ENCODE results near the gene SPAG17. TPM values are rescaled to one million over a fixed set of nuclear protein-coding genes. Genes with fewer than 3 reads are reported as not detected.

Gene SPAG17
- total RNA-seq, 2 donors from 2014 or later = not detected

DNA sequence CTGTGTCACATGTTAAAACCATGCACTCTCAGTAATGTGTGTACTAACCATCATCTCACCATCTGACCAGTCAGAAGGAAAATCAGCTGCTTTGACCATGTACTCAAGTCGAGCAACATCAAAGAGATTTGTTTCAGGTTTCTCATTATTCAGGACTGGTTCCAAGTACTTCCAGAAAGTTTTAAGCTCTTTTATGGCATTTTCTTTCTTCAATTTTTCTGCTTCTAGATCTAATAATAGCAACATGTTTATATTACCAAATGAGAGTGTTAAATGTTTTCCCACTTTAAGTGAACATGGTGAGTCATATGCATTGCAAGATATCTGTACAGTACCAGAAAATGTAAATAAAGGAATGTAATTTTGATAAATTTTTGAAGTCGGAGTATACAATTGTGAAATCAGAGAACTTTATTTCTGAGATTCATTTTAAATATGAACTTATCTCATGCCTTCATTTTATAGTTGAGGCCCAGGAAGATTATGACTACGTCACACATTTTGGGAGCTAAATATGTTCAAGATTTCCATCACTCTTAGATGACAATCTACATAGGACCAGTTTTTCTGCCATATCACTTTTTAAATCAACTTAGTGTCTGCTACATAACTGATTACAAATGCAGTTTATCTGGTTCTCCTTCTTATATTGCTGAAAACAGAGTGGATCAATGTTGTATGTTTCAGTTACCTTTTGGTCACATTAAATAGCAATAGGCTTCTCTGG is 87.2 kb downstream of the SPAG17 start:
- DNase-seq (ENCODE audit: low spot score) = no peak
- intact Hi-C loops (cut with DNase I) = no loop called here

DNA sequence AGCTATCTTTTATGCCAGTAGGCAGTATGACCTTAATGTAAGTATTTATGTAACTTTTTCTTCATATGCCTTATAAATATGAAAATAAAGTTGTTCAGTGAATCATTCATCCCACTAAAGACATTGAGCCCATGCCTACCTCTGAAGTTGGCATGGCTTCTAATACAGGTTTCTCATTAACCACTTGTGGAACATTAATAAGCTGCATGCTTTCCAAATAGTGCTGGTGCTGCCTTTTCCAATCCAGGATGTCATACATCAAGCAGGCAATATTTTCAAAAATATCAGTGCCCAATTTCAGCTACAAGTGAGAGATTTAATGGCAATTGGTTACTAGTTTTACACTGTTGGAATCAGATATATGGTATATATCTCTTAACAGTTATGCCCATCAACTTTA is 92.0 kb downstream of the SPAG17 start:
- intact Hi-C loops (cut with DNase I) = no loop called here
- DNase-seq (ENCODE audit: low spot score) = no peak

DNA sequence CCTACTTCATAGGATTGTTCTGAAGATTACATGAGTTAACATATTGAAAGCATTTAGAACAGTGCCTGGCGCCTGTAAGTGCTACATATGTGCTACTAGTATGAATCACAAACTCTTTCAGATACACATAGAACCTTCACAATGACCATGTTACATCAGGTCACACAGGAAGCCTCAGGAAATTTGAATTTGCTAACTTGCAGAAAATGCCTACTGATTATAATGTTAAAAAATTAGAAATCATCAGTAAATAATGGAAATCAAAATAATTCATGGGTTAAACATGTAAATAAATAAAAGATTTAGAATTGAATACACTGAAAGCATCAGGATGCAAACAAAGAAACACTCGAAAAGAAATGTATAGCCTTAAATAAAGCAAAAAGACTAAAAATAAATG is 94.9 kb downstream of the SPAG17 start:
- intact Hi-C loops (cut with DNase I) = no loop called here
- DNase-seq (ENCODE audit: low spot score) = no peak

DNA sequence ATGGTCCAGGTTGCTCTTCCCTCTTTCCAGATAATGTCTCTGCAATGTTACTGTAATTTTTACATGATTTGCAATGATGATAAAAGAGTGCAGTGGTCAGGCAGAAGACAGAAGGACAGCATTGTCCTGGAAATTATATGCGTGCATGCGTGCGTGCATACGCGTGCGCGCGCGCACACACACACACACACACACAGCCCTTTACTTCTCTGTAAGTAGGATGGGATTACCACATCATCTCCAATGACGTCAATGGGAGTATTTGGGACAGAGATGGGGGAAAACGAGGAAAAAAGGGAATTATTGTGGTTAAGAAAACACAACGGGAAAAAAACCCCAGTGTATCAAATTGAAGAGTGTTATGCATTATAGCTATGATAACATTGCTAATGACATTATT is 99.7 kb downstream of the SPAG17 start:
- DNase-seq (ENCODE audit: low spot score) = no peak
- intact Hi-C loops (cut with DNase I) = no loop called here

DNA sequence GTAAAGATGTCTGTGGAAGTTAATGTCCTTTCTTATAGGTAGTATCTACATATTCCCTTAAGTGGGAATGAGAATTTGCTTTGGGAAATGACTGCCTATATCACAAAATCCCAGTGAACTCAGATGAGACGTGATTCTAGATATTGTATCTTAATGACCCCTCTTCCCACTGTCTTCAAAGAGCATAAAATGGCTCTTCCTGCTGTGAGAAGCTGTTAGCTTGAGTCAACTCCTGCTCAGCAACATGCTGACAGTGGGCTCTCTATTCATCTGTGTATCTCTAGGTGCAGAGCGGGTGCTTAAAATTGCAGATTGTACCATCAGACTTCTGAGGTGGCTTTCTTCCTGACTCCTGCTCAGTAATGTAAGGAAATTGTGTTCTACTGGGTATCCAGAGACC is 100.6 kb downstream of the SPAG17 start:
- intact Hi-C loops (cut with DNase I) = no loop called here
- DNase-seq (ENCODE audit: low spot score) = no peak

DNA sequence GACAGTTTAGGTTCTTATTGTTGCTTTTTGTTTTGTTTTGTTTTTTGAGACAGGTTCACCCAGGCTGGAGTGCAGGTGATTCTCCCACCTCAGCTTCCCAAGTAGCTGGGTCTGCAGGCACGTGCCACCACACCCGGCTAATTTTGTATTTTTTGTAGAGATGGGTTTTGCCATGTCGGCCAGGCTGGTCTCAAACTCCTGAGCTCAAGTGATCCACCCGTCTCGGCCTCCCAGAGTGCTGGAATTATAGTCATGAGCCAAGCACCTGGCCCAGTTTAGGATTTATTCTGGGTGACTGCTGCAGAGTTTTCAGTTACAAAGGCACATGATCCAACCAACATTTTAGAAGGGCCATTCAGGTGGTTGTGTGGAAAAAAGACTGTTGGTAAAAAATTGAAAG is 102.0 kb downstream of the SPAG17 start:
- intact Hi-C loops (cut with DNase I) = no loop called here
- DNase-seq (ENCODE audit: low spot score) = no peak

DNA sequence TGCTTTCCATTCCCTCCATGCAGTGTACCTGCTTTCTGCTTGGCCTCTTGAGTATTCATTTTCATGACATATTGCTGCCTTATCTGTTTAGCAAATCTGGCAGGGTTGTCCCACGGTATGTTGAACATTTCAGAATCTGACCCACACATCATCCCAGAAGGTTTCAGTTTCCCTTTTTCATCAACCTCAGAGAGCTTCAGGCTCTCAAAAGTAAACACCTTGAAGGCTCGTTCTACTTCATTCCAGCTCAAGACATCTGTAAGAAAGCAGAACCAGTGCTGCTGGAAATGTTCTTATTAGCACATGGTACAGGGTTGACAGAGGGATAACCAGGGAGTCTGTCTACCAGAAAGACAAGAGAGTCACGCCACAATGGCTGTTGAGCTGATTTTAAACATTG is 103.6 kb downstream of the SPAG17 start:
- no peak for DNase-seq (ENCODE audit: low spot score)
- intact Hi-C loops (cut with DNase I) = no loop called here

DNA sequence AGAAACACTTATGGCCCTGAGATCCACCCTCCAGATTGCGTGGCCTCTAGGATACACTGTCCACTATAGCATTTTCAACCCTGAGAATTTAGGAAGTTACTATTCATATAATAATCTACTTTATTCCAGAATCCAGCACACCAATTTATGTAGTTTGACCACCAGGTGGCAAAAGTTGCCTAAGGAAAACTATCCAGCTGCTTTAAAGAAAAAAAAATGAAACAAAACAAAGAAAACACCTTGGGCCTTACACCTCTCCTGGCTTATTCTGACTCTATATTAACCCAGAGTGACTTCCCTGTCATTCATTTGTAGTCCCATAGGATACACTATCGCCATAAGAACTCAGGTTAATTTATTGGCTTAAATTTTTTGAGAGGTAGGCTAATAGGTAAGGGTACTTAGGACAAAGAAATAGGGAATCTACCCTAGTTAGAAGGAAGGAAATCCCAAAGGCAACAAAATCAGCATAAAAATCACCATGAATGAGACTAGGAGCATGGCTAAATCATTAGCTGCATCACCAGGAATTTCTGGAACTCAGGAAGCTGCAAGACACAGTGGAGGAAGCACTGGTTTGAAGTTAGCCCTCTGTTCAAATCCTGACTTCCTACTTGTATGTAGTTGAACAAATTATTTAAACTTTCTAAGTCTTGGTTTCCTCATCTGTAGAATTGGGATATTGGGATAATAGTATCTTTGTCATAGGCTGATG is 107.5 kb downstream of the SPAG17 start:
- intact Hi-C loops (cut with DNase I) = no loop called here
- no peak for DNase-seq (ENCODE audit: low spot score)

DNA sequence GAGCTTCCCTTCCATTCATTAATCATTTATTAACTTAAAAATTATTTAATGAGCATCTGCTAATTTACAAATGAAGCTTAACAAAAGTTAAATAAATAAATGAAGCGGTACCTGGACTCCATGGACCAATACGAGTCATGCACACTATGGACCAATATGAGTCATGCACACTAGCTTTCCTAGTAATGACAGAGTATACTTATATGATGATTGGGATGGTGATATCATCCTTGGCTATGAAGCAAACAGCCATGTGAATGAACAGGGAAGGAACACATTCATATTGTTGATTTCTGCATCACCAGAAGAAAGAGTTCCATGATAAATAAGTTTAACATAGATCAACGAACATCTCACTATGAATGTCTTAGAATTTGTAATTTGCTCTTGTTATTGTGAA is 109.9 kb downstream of the SPAG17 start:
- intact Hi-C loops (cut with DNase I) = no loop called here
- DNase-seq (ENCODE audit: low spot score) = no peak

DNA sequence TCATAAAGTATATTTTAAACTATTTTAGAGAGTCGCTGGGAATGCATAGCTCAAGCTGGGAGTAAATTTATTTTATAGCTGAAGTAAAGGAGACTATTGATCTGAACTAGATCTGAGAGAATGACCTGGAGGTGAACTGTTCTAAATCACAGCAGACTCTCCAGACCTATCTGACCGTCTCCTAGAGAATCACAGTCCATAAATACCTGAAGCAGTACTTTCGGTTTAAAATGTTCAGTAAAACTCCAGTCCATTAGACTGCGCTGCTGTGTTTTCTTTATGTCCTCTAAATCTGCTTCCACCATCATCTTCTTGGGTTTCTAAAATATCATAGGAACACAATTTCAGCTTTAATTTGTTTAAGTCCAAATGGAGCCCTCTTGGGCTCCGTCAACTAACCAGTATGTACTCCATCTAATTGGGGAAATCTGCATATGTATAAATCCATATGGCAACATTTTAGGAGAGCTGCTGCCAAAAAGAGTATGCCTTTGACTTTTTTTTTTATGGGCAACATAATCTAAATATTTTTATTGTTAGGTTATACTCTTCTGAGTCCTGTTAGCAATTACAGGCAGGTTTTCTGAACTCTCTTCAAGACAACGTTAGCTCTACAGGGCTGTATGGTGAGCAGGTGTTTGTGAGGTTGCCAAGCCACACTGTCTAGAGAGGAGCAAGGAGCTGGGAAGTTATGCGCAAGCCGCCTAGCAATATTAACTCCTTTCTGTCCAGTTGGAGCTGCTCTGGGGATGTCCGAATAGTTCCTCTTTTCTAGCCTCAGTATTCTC is 111.2 kb downstream of the SPAG17 start:
- intact Hi-C loops (cut with DNase I) = no loop called here
- DNase-seq (ENCODE audit: low spot score) = no peak

DNA sequence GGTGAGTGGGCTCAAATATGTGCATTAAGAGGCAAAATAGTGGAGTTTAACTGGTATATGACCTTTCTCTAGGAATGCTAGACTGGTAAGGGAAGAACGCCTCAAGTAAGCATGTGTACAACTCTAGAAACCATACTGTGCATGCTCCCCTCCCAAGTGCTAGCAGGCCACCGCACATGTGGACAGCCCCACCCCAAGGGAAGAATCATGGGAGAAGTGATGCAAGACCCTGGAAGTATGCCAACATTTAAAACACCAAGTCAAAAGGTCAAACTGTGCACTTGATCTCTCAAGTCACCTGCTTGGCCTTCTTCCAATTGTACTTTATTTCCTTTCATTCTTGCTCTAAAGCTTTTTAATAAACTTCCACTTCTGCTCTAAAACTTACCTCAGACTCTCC is 135.0 kb downstream of the SPAG17 start:
- intact Hi-C loops (cut with DNase I) = no loop called here
- no peak for DNase-seq (ENCODE audit: low spot score)

DNA sequence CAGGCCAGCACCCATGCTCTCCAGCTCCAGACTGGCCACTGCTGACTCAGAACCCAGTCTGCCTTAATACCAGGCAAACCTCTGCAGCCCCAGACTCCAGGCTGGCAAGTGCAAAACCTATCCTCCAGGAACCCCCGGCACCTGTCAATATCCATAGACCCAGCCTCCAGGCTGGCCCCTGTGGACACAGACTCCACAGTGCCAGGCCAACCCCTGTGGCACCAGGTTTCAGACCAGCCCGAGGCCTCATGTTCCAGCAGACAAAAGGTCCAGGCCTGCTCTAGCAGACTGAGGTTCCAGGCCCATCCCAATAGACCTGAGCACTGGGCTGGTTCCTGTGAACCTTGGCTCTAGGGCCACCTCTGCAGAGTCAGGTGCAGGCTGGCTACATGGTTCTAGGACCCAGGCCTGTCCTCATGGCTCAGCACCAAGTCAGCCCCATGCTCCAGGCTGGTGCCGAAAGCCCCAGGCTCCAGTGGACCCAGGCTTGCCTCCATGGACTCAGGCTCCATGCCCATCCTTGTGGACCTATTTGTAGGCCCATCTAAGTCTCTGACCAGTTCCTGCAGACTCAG is 137.3 kb downstream of the SPAG17 start:
- intact Hi-C loops (cut with DNase I) = no loop called here
- no peak for DNase-seq (ENCODE audit: low spot score)

DNA sequence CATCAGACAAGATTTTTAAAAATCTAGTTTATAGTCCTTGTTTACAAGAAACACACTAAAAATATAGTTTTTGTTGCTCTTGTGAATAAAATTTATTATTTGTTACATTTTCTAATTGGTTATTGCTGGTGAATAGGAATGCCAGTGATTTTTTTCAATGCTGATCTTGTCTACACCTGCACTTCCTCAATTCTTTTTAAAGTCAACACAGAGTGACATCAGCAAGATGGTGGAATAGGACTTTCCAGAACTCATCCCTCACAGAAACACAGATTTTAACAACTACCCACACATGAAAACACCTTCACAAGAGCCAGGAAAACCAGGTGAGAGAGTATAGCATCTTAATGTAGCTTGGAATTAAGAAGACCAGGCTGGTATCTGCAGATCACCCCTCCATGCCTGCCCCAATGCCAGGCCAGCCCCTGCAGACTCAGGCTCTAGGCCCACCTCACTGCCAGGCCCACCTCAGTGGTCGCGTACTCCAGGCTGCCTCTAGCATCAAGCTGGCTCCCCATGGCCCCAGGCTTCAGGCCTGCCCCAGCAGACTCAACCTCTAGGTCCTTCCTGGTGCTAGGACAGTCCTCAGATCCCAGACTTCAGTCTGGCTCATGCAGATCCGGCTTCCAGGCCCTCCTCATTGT is 137.9 kb downstream of the SPAG17 start:
- DNase-seq (ENCODE audit: low spot score) = no peak
- intact Hi-C loops (cut with DNase I) = no loop called here

DNA sequence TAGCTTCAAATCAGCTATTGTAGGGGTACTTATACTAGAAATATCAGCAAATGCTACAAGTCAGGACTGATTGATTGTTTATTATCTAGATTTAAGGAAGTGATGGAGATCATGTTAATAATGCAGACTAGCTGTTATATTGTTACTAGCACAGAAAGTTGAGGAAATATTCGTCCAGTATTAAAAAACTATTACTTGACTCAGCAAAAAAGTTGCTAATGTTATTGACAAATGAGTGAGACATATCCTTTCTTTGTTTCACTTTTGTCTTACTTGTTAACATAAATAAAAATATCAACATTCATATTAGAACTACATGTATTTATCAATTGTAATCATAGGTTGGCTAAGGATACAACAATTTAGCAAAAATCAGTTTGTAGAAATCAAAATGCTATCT is 141.4 kb downstream of the SPAG17 start:
- intact Hi-C loops (cut with DNase I) = no loop called here
- no peak for DNase-seq (ENCODE audit: low spot score)

DNA sequence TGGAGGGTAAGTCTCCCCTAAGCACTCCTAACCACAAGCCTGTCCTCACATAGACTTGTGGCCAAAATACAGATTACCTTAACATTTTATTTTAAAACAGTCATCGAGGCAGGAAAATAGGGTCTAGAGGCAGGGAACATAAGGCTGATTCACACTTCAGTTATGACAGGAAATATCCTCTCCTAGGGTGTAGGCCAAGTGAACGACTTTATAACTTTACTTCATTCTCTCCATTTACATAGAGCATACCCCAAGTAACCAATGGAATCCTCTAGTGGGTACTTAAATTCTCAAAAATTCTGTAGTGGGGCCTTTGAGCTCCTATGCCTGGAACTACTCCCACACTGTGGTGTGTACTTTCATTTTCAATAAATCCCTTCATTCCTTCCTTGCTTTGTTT is 142.5 kb downstream of the SPAG17 start:
- DNase-seq (ENCODE audit: low spot score) = no peak
- intact Hi-C loops (cut with DNase I) = no loop called here

DNA sequence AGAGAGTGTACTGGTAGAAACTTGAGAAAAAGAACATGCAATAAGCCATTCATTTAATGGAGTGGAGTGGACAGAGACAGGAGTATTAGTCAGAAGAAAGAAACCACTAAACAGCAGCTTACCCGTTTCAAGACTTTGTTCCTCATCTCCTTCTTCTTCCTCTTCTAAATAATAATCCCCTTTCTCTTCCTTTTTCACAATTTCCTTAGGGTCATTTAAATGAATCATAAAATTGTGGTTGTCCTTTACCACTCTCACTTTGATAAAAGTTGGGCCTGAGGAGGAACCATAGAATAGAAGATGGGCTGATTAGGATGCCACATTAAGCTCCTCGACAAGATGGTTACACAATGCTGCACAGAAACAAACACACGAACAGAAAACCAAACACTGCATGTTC is 145.9 kb downstream of the SPAG17 start:
- intact Hi-C loops (cut with DNase I) = no loop called here
- no peak for DNase-seq (ENCODE audit: low spot score)

DNA sequence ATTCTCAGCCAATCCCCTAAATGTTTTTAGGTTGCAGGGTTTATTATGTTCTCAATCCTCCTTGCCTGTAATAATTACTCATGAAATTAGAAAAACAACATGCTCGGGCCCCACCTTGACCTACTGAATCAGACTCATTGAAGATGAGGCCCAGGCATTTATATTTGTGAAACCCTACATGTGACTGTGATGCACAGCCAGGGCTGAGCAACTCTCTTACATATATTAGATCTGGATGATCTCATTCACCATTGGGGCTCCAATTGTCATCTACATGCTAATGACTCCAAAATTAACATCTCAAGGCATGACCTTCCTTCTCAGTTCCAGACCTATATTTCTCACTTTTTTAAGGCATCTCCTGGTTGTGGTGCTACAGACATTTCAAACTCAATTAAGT is 152.1 kb downstream of the SPAG17 start:
- no peak for DNase-seq (ENCODE audit: low spot score)
- intact Hi-C loops (cut with DNase I) = no loop called here

DNA sequence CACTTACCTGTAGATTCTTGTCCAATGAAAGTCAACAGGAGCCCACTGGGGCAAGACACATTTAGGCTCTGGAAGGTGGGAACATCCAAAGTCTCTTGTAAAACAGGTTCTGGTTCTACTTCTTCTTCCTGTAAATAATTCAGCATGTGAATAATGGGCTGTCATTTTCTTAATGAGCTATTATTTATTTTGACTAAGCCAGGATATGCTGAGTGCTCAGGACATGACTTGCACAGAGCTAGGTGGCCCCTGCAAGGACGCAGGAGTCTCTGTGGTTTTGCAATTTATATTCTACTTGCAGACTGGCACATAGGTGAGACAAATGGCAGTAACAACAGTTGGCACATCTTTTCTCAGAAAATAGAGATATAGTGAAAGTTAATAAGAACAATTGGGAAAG is 156.8 kb downstream of the SPAG17 start:
- intact Hi-C loops (cut with DNase I) = no loop called here
- DNase-seq (ENCODE audit: low spot score) = no peak

DNA sequence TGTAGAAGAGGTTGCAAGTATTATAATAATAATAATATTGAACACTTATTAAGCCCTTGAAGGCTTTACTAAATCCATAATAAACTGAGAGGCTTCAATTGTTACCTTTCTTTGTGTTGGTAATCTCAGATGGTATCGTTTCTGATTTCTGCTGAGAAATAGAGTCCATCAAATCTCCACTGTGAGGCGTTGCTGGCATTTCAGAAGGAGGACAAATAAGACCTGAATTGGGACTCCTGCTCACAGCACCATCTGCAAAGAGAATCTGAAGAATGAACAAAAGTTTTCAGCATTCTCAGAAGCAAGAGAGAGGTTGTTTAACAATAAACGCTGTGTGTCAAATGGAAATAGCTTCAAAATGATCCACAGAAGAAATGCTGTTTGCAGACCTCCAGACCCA is 161.8 kb downstream of the SPAG17 start:
- DNase-seq (ENCODE audit: low spot score) = no peak
- intact Hi-C loops (cut with DNase I) = no loop called here

DNA sequence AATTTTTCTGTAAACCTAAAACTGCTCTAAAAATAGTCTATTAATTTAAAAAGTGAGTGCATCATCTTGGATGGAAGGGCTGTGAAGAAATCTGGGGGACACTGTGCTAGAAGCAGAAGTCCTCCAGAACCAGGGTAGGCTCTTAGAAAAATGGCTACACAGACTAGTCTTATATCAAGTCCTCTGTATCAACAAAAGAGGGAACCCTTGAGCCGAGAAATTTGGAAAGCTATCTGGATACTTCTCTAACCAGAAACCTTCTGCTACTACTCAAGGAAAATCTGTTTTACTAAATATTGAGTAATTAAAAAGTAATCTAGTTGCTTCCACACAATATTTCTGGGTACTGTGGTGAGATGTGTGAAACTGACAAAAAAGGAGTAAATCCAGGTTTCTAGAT is 163.4 kb downstream of the SPAG17 start:
- intact Hi-C loops (cut with DNase I) = no loop called here

More for the DNA sequence above, 163.4 kb downstream of the SPAG17 start:
- no peak for DNase-seq (ENCODE audit: low spot score)

Data from posterior vena cava (tissue), 2 donors.